A549 treated with dexamethasone at 1 μM for 4 hours (cell line): ENCODE data around the gene FAM237B. TPM values are rescaled to one million over a fixed set of nuclear protein-coding genes. Genes with fewer than 3 reads are reported as not detected.

Experiments
- total RNA-seq: library from RNA; stranded (reverse); fragments of 200-300 nt; extraction: Qiagen RNA extraction; gene quantifications from 5 replicates; pipeline ENCODE4 v1.2.3, GENCODE V29; 2022

Gene FAM237B
- total RNA-seq: 0.02 to 0.06 TPM (median 0.03 TPM) in 5 replicates

GRCh38 chr7:90320801-90321494 is at the start of gene FAM237B:
Gene FAM237B (minus strand): TSS chr7:90321304. CDS start chr7:90319748, 1,556 bp downstream.

GRCh38 chr7:90346336-90347125 is 25.4 kb upstream of the FAM237B start, which contains the start of gene GTPBP10:
Gene GTPBP10 (plus strand): TSS chr7:90346716. CDS start chr7:90346742, 26 bp downstream.

Other genes with a start within 250 kb of the FAM237B start
- 15.0 to 17.6 TPM (median 16.8 TPM) in 5 replicates for gene STEAP1, start 166.8 kb downstream of the FAM237B start, total RNA-seq
- 2.6 to 5.1 TPM (median 4.7 TPM) in 5 replicates for gene STEAP2, start 109.6 kb downstream of the FAM237B start, total RNA-seq
- gene CFAP69, start 76.1 kb downstream of the FAM237B start, total RNA-seq: 1.2 to 2.3 TPM (median 2.0 TPM) in 5 replicates
- gene GTPBP10, start 25.4 kb upstream of the FAM237B start, total RNA-seq: 24.3 to 30.4 TPM (median 27.4 TPM) in 5 replicates
- 24.1 to 37.5 TPM (median 31.6 TPM) in 5 replicates for gene CLDN12, start 82.2 kb upstream of the FAM237B start, total RNA-seq
- not detected in 5 replicates for gene PTTG1IP2, start 148.3 kb upstream of the FAM237B start, total RNA-seq